GM19395 (cell line): Measurements from ENCODE around the gene GSTT4.
A peak's percentile ranks its signal among the peaks of the same experiment; 100 is the strongest.
"Not testable (repeated sequence)": the region's sequence is repeated elsewhere in the genome, so short reads cannot be mapped to it uniquely, and the experiment has no call there.

Experiments
- ATAC-seq: cut with Tn5 transposase; IDR thresholded peaks from one replicate; pipeline ENCODE4 v1.9.1; 2021; ENCODE audit warnings: mild to moderate bottlenecking, moderate library complexity; ENCODE audit not compliant: unreplicated experiment

The GSTT4 gene

DNA sequence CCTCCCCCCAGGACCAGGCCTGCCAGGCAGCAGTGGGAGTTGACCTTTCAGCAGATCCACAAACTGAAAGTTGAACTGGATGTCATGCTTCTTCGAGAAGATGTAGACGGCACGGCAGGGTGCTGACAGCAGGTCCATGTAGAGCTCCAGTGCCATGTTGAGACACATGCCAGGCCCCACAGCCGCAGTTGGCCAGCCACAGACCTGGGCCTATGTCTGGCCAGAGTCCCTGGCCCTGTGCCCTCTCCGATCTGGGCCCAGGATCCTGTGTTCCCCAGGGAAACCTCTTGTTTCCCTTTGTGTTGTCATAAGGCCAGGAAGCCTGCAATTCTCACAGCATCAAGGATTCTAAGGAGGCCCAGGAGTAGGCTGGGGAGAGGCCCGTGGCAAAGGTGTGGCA is at the start of gene GSTT4:
Gene GSTT4, minus strand, starts transcription at position 253 of the 400 bp plus-strand sequence. Its CDS starts 97 bp downstream, at position 156.
- no peak for ATAC-seq

DNA sequence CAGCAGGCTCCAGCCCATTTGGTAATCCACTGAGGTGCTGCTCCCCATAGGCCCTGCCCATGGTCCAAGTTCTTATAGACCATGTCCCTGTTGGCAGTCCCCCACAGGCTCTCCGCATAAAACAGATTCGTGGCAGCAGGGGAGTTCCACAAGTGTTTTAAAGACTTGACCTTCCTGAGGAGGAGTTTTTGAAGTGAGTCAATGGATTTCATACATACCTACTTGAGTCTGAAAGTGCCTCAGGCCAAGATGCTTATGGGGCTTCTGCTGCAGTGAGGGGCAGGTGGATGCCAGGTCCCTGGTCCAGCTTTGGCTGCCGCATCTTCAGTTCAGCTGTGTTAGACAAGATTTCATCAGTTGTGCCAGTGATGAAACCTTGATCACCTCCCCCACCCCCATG is 49.1 kb upstream of the GSTT4 start:
- no peak for ATAC-seq

DNA sequence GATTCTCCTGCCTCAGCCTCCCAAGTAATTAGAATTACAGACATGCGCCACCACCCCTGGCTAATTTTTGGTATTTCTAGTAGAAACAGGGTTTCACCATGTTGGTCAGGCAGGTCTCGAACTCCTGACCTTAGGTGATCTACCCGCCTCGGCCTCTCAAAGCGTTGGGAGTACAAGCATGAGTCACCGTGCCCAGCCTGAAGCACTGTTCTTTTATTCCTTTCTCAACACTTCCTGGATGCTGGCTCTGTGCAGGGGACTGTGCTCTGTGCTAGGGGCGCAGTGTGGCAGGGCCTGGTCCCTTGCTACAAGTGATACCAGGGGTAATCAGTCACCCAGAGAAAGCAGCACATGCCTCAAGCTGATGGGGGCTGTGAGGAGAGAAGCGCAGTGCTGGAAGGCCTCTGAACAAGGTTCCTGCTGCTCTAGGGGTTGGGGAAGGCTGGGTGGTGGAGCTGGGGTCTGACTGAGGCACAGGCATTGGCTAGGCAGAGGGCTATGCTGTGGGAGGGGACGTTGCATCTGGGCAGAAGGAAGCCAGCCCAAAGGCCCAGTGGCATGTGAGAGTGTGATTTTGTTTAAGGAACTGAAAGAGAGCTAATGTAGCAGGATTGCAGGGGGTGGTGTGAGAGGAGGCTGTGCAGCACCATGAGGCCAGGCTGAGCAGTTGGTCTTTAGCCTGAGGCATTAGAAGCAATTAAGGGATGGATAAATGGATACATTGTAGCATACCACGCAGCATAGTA is 48.4 kb upstream of the GSTT4 start:
- ATAC-seq, result peak; percentile 62

DNA sequence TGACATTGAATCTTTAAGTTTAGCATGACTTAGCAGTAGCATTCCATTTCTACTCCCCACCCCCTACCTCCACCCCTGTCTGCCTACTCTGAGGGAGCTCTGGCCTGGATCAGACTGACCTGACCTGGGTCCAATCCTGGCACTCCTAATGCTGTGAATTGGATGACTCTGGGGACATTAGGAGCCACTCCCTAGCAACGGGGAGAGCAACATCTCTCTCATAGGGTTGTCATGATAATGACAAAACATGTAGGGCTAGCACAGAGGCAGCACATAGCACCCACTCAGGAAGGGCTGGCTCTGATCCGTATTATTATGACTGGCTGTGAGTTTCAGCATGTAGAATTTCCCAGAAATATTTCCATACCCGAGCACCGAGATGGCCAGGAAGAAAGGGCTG is 46.3 kb upstream of the GSTT4 start:
- no peak for ATAC-seq

DNA sequence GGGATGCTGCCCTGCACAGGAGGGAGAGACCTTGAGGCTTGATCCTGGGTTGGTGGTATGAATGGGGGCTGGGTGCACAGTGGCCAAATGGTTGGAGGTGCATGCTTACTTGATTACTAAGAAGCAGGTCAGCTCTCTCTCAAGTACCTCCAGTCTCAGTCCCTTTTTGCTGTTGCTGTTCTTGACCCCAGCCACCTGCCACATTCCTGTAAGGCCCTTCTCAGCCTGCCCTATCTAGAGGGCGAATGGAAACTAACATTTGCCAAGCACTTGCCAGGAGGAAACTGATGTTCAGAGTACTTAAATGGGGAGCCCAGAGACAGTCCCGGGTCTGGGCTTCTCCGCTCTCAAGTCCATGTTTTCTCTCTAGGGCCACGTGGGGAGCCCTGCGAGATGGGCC is 45.8 kb upstream of the GSTT4 start:
- no peak for ATAC-seq

DNA sequence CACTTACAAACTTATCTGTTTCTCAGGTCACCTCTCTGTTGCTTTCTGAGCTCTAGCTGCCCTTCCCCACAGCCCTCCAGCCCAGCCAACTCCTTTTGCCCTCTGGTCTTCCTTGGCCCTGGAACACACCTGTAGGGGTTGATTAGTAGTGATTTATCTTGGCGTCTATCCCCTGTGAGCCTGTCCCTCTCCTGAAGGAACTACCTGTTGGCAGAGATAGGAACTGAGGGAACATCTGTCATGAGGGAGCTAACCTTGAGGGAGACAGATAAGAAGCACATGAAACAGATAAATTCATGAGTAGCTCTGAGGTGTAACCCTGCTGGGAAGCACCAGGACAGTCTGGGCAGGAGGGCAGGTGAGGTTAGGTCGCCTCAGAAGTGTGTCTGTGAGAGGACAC is 44.7 kb upstream of the GSTT4 start:
- ATAC-seq, result no peak

DNA sequence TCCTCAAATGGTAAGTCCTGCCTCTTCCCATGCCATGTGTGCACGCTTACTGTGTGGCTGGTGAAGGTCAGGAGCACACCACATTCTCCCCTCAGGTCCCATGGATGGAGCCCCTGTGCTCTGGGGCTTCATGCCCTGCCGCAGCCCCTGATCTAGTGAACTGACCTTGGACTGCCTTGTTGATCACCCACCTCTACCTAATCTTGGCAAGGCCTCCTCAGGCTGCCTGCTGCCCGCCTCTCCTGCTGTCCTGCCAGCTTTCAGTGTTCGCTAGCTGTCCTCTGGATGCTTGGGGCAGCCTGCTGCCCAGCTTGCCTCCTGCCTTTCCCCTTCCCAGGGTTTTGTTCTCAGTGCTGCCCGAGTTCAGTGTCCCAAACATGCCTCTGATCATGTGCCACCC is 44.0 kb upstream of the GSTT4 start:
- no peak for ATAC-seq

DNA sequence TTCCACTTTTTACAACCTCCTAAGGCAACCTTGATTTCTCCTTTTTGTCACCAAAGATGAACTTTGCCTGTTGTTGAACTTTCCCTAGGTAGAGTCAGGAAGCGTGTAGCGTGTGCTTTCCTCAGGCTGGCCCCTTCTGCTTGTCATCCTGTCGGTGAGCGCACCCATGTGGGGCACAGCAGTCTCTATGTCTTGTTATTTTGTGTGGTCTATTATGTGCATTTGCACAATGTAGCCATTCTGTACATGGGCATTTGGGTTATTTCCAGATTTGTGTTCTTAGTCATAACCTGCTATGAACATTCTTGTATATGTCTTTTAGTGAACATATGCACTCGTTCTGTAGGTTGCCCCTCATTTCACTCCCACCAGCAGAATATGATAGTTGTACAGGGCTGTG is 40.8 kb upstream of the GSTT4 start:
- no peak for ATAC-seq

DNA sequence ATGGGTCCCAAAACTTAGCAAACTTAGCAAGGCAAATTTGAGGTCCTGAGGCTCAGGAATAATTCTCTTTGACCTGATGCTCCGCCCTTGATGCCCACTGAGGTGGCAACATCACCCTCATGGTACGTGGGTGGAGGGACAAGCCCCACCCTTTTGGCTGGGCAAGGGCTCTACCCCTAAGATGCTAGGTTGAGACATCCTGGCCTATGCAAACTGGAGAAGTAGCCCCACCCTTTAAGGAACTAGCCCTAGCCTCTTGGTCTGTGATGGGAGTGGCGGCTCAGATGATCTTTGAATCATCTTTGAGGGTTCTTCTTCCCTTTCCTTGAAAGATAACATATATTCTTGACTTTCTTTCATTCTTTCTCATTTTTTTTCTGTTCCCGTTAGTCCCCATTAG is 38.7 kb upstream of the GSTT4 start:
- ATAC-seq, result no peak

DNA sequence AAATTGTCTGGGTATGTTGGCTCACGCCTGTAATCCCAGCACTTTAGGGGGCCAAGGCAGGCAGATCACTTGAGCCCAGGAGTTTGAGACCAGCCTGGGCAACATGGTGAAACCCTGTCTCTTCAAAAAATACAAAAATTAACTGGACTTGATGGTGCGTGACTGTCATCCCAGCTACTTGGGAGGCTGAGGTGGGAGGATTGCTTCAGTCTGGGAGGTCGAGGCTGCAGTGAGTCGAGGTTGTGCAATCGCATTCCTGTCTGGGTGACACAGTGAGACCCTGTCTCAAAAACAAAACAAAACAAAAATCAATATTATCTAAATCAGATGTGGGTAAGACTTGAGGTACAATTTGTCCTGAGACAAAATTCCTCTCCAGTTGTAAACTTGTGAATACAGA is 38.2 kb upstream of the GSTT4 start:
- not testable (repeated sequence) for ATAC-seq

DNA sequence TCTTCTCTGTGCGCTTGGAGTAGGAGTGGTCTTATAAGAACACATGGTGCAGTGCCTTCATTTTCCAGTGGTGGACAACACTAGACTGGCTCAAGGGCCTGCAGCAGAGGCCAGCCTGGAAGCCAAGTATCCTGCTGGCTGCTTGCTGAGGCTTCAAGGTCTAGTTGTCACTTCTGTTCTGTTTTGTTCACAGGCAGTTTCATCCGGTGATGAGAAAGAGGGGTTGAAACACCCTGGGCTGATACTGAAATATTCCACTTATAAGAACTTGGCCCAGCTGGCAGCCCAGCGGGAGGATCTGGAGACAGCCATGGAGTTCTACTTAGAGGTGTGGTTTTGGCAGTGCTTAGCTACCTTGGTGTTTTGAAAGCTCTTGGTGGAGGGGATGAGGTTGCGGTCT is 35.7 kb upstream of the GSTT4 start:
- ATAC-seq, result no peak

DNA sequence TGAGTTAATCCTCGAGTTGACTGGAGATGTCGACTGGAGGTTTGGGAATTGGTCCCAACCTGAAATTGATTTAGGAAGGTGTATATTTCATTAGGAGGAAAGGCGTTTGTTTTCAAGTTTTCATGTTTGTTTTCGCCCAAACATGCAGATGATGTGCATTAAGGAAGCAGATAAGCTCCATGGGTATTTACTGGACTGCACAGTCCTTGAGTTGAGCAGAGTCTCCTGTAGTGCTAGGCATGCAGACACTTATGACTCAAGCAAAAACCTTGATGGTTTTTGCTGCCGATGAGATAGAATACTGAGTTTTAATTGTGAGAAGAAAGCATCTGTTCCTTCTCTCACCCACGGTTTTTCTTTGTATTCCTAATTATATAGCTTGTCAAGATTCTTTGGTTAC is 33.8 kb upstream of the GSTT4 start:
- no peak for ATAC-seq

DNA sequence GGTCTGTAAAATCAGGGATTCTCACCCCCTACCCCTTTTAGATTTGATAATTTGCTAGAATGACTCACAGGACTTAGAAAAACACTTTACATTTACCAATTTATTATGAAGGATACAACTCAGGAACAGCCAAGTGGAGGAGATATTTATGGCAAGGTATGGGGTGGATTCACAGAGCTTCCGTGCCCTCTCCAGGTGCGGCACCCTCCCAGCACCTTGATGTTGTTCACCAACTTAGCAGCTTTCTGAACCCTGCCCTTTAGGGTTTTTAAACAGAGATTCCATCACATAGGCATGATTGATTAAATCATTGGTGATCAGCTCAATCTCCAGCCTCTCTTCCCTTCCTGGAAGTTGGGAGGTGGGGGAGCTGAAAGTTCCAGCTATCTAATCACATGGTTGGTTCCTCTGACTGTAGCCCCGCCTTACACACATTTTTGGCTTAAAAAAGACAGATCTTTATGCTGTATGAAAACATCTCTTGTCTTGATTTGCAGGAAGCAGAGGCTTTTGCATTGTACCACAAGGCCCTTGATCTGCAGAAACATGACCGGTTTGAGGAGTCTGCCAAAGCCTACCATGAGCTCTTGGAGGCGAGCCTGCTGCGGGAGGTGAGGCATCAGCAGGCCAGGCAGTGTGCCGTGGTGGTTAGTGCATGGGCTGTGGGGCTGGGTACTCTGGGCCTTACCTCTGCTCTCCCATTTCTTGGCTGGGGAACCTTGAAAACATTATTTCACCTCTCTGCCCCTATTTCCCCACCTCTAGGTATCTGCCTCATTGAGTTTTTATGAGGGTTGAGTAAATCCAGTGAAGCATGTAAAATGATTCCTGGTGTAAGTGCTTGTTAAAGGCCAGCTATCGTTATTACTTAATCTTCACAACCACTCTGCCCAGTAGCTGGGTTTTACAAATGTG is 32.9 kb upstream of the GSTT4 start:
- no peak for ATAC-seq

DNA sequence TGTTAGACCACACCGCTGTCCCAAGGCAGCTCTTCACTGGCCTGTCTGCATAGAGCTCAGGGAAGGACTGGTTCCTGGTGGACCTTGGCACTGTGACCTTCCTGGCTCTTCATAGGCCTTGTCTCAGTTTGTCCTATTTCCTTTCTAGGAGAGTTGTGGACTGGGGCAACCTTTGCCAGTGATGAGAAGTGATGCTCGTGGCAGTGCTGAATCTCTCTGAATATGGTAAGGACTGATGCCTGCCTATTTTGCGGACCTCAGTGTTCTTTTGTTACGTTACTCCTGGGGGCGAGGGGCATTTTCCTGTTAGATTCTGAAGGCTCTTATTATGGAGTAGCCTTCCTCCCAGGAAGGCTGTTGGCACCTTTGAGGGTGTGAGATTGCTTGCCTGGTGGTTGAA is 30.0 kb upstream of the GSTT4 start:
- no peak for ATAC-seq

DNA sequence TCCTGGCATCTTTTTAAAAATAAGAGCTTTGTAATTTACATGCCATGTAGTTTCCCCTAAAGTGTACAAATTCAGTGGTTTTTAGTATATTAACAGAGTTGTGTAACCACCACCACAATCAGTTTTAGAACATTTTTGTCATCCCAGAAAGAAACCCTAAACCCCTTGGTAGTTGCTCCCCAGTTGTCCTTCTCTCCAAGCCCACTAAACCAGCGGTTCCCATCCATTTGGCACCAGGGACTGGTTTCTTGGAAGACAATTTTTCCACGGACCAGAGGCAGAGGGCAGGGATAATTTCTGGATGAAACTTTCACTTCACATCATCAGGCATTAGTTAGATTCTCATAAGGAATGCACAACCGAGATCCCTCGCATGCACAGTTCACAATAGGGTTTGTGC is 28.5 kb upstream of the GSTT4 start:
- ATAC-seq, result no peak

DNA sequence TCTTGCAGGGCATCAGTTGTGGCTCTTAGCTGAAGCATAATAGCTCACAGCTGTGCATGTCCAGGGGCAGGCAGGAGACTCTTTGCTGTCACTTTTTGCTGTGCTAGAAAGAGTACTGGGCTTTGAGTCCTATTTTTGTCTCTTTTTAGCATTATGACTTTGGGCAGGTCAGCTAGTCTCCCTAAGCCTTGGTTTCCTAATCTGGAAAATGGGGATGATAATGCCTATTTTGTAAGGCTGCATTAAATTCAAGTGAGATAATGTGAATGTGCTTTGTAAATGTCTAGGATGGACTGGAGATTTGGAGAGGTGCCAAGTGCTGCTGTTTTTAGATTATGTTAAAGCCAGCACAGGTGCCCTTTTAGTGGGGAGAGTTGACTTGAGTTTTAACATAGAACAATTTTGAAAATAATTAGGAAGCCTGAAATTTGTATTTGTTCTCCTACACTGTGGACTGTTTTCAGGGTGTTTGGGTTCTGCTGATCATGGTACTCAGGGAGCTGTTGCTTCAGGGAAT is 25.0 kb upstream of the GSTT4 start:
- ATAC-seq, result no peak

DNA sequence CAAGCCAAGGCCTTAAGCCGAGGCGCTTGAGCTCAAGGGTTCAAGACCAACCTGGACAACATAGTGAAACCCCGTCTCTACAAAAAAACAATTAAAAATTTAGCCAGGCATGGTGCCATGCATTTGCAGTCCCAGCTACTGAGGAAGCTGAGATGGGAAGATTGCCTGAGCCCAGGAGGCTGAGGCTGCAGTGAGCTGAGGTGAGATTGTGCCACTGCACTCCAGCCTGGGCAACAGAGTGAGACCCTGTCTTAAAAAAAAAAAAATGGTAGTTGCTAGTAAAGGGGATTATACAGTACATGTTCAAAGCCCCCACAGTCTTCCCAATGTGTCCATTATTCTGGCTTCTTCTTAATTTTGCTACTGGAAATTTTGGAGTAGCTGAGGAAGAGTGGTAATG is 24.1 kb upstream of the GSTT4 start:
- ATAC-seq, result no peak

DNA sequence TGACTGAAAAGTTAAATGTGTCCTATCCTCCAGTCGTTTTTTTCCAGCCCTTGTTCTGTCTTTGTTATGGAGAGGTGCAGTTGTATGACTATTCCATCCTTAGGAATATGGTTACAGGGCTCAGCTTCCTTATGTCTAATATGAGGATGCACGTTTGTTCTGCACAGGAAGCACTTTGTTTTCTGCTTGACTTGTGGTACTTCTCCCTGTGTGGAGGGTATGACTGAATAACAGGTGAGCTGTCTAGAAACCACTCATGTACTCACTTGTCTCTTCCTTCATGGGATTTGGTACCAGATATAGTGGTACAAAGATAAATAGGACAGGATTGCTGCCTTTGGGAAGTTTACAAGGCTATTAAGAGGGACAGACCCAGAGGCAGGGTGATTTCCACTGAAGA is 23.3 kb upstream of the GSTT4 start:
- no peak for ATAC-seq

DNA sequence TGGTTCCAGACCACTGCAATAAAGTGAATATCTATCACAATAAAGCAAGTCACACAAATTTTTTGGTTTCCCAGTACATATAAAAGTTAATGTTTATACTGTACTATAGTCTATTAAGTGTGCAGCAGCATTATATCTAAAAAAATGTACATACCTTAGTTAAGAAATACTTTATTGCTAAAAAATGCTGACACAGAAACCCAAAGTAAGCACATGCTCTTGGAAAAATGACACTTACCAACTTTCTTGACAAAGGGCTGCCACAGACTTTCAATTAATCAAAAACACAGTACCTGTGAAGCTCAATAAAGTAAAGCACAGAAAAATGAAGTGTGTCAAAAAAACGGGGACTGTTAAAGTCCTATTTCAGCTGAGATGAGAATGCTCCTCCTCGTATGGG is 22.7 kb upstream of the GSTT4 start:
- ATAC-seq, result no peak

DNA sequence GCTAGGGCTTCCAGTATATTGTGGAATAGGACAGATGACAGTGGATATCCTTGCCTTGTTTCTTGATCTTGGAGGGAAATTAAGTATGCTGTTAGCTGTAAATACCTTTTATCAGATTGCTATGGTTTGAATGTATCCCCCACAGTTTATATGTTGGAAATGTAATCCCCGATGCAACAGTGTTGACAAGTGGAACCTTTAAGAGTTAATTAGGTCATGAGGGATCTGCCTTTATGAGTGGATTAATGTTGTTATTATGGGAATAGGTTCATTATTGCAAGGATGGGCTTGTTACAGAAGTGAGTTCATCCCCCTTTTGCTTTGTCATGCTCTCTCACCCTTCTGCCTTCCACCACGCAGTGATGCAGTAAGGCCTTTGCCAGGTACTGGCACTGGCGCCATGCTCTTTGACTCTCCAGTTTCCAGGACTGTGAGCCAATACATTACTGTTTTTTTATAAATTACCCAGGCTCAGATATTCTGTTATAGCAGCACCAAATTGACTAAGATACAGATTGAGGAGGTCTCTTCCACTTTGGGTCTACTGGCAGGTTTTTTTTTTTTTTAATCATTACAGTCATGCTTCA is 22.2 kb upstream of the GSTT4 start:
- ATAC-seq, result no peak

DNA sequence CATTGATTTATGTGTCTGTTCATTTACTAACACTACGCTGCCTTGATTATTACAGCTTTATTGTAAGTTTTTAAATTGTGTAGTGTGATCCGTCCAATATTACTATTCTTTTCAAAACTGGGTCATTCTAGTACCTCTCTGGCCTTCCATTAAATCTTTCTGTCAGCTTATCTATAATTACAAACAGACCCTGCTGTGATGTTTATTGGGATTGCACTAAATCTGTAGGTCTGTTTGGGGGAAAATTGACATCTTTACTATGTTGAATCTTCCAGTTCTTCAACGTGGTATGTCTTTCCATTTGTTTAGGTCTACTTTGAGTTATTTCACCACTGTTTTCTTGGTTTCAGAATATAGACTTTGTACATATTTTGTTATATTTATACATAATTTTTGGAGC is 21.5 kb upstream of the GSTT4 start:
- no peak for ATAC-seq

DNA sequence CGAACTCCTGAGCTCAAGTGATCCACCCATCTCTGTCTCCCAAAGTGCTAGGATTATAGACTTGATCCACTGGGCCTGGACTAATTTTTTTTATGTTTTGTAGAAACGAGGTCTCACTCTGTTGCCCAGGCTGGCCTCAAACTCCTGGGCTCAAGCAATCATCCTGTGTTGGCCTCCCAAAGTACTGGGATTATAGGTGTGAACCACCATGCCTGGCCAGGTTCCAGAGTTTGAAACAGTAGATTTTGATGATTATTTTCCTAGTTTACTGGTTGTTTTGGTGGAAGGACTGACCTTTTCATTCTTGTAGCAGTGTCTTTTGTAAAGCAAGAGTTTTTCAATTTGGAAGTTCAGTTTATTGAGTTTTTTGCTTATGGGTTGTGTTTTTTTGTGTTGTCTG is 20.8 kb upstream of the GSTT4 start:
- no peak for ATAC-seq
